SK-N-SH treated with all-trans-retinoic acid at 6 μM for 48 hours (cell line): ENCODE results near the gene EPB41L2.

Experiments
- ARNTL ChIP-seq: fragments of 450-650 bp; formaldehyde crosslinking; IDR thresholded peaks from 2 replicates; pipeline ENCODE4 v1.5.0; 2020; ENCODE audit warnings: low read depth, mild to moderate bottlenecking, moderate library complexity, borderline replicate concordance
- ISL1 ChIP-seq: fragments of 250-450 bp; sonication (Bioruptor Pico); IDR thresholded peaks from 2 replicates; pipeline ENCODE4 v2.1.2; 2022; ENCODE audit warnings: mild to moderate bottlenecking, moderate library complexity
- OSR1 ChIP-seq: fragments of 250-450 bp; sonication (Bioruptor Pico); IDR thresholded peaks from 2 replicates; pipeline ENCODE4 v1.8.0; 2022; ENCODE audit warnings: moderate library complexity, mild to moderate bottlenecking, inconsistent platforms
- PATZ1 ChIP-seq: fragments of 250-450 bp; sonication (Bioruptor Pico); IDR thresholded peaks from 2 replicates; pipeline ENCODE4 v1.8.0; 2020; ENCODE audit warnings: mild to moderate bottlenecking, moderate library complexity, borderline replicate concordance
- RARB ChIP-seq: fragments of 250-450 bp; sonication (Bioruptor Pico); IDR thresholded peaks from 2 replicates; pipeline ENCODE4 v1.8.0; 2021; ENCODE audit warnings: mild to moderate bottlenecking, moderate library complexity
- SNAI2 ChIP-seq: fragments of 250-450 bp; sonication (Bioruptor Pico); IDR thresholded peaks from 2 replicates; pipeline ENCODE4 v1.5.0; 2020; ENCODE audit warnings: mild to moderate bottlenecking, moderate library complexity
- TOX ChIP-seq: fragments of 250-450 bp; sonication (Bioruptor Pico); IDR thresholded peaks from 2 replicates; pipeline ENCODE4 v1.8.0; 2021; ENCODE audit warnings: mild to moderate bottlenecking, moderate library complexity, borderline replicate concordance
- ZFP3 ChIP-seq: fragments of 250-450 bp; sonication (Bioruptor Pico); IDR thresholded peaks from 2 replicates; pipeline ENCODE4 v1.5.0; 2020; ENCODE audit warnings: mild to moderate bottlenecking, moderate library complexity
- ZFP30 ChIP-seq: fragments of 450-650 bp; formaldehyde crosslinking; IDR thresholded peaks from 2 replicates; pipeline ENCODE4 v1.5.0; 2022; ENCODE audit warnings: mild to moderate bottlenecking, moderate library complexity
- ZNF565 ChIP-seq: fragments of 450-650 bp; formaldehyde crosslinking; conservative IDR thresholded peaks from 2 replicates; pipeline ENCODE4 v1.5.0; 2020; ENCODE audit warnings: low read depth, mild to moderate bottlenecking, moderate library complexity
- ZNF8 ChIP-seq: fragments of 450-650 bp; formaldehyde crosslinking; IDR thresholded peaks from 2 replicates; pipeline ENCODE4 v1.5.0; 2020; ENCODE audit warnings: mild to moderate bottlenecking, moderate library complexity
- TF ChIP-seq, protein P1 (sequence below): fragments of 250-450 bp; sonication (Bioruptor Pico); IDR thresholded peaks from 2 replicates; pipeline ENCODE4 v1.5.1; 2020; ENCODE audit warnings: low read depth, mild to moderate bottlenecking, moderate library complexity
- TF ChIP-seq, protein P2 (sequence below): fragments of 250-450 bp; sonication (Bioruptor Pico); IDR thresholded peaks from 2 replicates; pipeline ENCODE4 v1.5.0; 2020; ENCODE audit warnings: mild to moderate bottlenecking, moderate library complexity
- TF ChIP-seq, protein P3 (sequence below): fragments of 250-450 bp; sonication (Bioruptor Pico); IDR thresholded peaks from 2 replicates; pipeline ENCODE4 v1.5.1; 2021; ENCODE audit warnings: mild to moderate bottlenecking, moderate library complexity

- TF ChIP-seq ZNF565 (CRISPR knock-in tag): no peak
- TF ChIP-seq, protein P1, sequence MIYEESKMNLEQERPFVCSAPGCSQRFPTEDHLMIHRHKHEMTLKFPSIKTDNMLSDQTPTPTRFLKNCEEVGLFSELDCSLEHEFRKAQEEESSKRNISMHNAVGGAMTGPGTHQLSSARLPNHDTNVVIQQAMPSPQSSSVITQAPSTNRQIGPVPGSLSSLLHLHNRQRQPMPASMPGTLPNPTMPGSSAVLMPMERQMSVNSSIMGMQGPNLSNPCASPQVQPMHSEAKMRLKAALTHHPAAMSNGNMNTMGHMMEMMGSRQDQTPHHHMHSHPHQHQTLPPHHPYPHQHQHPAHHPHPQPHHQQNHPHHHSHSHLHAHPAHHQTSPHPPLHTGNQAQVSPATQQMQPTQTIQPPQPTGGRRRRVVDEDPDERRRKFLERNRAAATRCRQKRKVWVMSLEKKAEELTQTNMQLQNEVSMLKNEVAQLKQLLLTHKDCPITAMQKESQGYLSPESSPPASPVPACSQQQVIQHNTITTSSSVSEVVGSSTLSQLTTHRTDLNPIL (CRISPR knock-in tag): no peak
- no peak for TF ChIP-seq SNAI2 (CRISPR knock-in tag)
- TF ChIP-seq TOX (CRISPR knock-in tag): no peak
- no peak for TF ChIP-seq ZFP3
- no peak for TF ChIP-seq ZNF8 (CRISPR knock-in tag)
- TF ChIP-seq ARNTL: no peak
- TF ChIP-seq ISL1 (CRISPR knock-in tag): no peak
- TF ChIP-seq, protein P2, sequence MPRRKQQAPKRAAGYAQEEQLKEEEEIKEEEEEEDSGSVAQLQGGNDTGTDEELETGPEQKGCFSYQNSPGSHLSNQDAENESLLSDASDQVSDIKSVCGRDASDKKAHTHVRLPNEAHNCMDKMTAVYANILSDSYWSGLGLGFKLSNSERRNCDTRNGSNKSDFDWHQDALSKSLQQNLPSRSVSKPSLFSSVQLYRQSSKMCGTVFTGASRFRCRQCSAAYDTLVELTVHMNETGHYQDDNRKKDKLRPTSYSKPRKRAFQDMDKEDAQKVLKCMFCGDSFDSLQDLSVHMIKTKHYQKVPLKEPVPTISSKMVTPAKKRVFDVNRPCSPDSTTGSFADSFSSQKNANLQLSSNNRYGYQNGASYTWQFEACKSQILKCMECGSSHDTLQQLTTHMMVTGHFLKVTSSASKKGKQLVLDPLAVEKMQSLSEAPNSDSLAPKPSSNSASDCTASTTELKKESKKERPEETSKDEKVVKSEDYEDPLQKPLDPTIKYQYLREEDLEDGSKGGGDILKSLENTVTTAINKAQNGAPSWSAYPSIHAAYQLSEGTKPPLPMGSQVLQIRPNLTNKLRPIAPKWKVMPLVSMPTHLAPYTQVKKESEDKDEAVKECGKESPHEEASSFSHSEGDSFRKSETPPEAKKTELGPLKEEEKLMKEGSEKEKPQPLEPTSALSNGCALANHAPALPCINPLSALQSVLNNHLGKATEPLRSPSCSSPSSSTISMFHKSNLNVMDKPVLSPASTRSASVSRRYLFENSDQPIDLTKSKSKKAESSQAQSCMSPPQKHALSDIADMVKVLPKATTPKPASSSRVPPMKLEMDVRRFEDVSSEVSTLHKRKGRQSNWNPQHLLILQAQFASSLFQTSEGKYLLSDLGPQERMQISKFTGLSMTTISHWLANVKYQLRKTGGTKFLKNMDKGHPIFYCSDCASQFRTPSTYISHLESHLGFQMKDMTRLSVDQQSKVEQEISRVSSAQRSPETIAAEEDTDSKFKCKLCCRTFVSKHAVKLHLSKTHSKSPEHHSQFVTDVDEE (CRISPR knock-in tag): no peak
- TF ChIP-seq RARB (CRISPR knock-in tag): no peak
- no peak for TF ChIP-seq ZFP30 (CRISPR knock-in tag)
- TF ChIP-seq PATZ1 (CRISPR knock-in tag): no peak
- TF ChIP-seq, protein P3, sequence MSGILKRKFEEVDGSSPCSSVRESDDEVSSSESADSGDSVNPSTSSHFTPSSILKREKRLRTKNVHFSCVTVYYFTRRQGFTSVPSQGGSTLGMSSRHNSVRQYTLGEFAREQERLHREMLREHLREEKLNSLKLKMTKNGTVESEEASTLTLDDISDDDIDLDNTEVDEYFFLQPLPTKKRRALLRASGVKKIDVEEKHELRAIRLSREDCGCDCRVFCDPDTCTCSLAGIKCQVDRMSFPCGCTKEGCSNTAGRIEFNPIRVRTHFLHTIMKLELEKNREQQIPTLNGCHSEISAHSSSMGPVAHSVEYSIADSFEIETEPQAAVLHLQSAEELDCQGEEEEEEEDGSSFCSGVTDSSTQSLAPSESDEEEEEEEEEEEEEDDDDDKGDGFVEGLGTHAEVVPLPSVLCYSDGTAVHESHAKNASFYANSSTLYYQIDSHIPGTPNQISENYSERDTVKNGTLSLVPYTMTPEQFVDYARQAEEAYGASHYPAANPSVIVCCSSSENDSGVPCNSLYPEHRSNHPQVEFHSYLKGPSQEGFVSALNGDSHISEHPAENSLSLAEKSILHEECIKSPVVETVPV (CRISPR knock-in tag): no peak
- no peak for TF ChIP-seq OSR1 (CRISPR knock-in tag)
Observed at GRCh38 chr6:130962966-130963365, 100.1 kb downstream of the EPB41L2 start.
